ENCODE data around the gene HYI.

The HYI gene

GRCh38 chr1:43443197-43443946 lies 10.4 kb downstream of the HYI start:
- no peak for DNase-seq

GRCh38 chr1:43442756-43443155 lies 11.0 kb downstream of the HYI start:
- no peak for DNase-seq

- DNase-seq = no peak
Measured at GRCh38 chr1:43441894-43442637, 11.7 kb downstream of the HYI start.

- DNase-seq = no peak
Measured at GRCh38 chr1:43441166-43441893, 12.4 kb downstream of the HYI start.

- no peak for DNase-seq
Measured at GRCh38 chr1:43440358-43440757, 13.4 kb downstream of the HYI start.

GRCh38 chr1:43439781-43440180 lies 13.9 kb downstream of the HYI start:
- DNase-seq = no peak

- DNase-seq = no peak
Measured at GRCh38 chr1:43438953-43439581, 14.7 kb downstream of the HYI start.

- DNase-seq = no peak
Measured at GRCh38 chr1:43438576-43438952, 15.2 kb downstream of the HYI start.

GRCh38 chr1:43438006-43438405 lies 15.7 kb downstream of the HYI start:
- DNase-seq = no peak

GRCh38 chr1:43437031-43437973 lies 16.4 kb downstream of the HYI start:
- no peak for DNase-seq

- no peak for DNase-seq
Measured at GRCh38 chr1:43436371-43436770, 17.4 kb downstream of the HYI start.

GRCh38 chr1:43435146-43436145 lies 18.3 kb downstream of the HYI start:
- DNase-seq = no peak

- DNase-seq = no peak
Measured at GRCh38 chr1:43434256-43434655, 19.5 kb downstream of the HYI start.

- no peak for DNase-seq
Measured at GRCh38 chr1:43432907-43433306, 20.8 kb downstream of the HYI start.

- no peak for DNase-seq
Measured at GRCh38 chr1:43432171-43432860, 21.4 kb downstream of the HYI start.

- DNase-seq = no peak
Measured at GRCh38 chr1:43431676-43432075, 22.1 kb downstream of the HYI start.

- DNase-seq = no peak
Measured at GRCh38 chr1:43430831-43431230, 22.9 kb downstream of the HYI start.

GRCh38 chr1:43427941-43428340 lies 25.8 kb downstream of the HYI start:
- DNase-seq = no peak

GRCh38 chr1:43427524-43427923 lies 26.2 kb downstream of the HYI start:
- DNase-seq = no peak

GRCh38 chr1:43426221-43426620 lies 27.5 kb downstream of the HYI start:
- no peak for DNase-seq

All from NCI-H1417 treated with DMSO at 0.1 percent for 48 hours (cell line).